ENCODE measurements around the gene MBNL2. TPM values are rescaled to one million over a fixed set of nuclear protein-coding genes. Genes with fewer than 3 reads are reported as not detected.

The MBNL2 gene
- polyA plus RNA-seq, 1 experiment, result 27.4 TPM

GRCh38 chr13:97182111-97182890, 39.8 kb upstream of the MBNL2 start:
- ChIA-PET CTCF (no interaction called here), POLR2A (no interaction called here)
- Histone ChIP-seq H3K4me3 (ENCODE audit: low read depth, low read length) (no peak overlapping the region), H3K27me3 (ENCODE audit: control insufficient read depth, insufficient read depth, low read length) (peaks cover 3% of the 10 kb centered on the region), H3K36me3 (ENCODE audit: control insufficient read depth, insufficient read depth, low read length) (no peaks in the 10 kb centered on the region)
- no peak for DNase-seq (ENCODE audit: low read depth)
- TF ChIP-seq, protein P1, sequence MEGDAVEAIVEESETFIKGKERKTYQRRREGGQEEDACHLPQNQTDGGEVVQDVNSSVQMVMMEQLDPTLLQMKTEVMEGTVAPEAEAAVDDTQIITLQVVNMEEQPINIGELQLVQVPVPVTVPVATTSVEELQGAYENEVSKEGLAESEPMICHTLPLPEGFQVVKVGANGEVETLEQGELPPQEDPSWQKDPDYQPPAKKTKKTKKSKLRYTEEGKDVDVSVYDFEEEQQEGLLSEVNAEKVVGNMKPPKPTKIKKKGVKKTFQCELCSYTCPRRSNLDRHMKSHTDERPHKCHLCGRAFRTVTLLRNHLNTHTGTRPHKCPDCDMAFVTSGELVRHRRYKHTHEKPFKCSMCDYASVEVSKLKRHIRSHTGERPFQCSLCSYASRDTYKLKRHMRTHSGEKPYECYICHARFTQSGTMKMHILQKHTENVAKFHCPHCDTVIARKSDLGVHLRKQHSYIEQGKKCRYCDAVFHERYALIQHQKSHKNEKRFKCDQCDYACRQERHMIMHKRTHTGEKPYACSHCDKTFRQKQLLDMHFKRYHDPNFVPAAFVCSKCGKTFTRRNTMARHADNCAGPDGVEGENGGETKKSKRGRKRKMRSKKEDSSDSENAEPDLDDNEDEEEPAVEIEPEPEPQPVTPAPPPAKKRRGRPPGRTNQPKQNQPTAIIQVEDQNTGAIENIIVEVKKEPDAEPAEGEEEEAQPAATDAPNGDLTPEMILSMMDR (IDR thresholded peaks at IDR 0.05; ENCODE audit: insufficient read depth, low read depth, low read length), result no peak

GRCh38 chr13:97185291-97185690, 36.8 kb upstream of the MBNL2 start:
- no peaks in the 10 kb centered on the region for H3K36me3 ChIP-seq (ENCODE audit: control insufficient read depth, insufficient read depth, low read length)
- ChIA-PET POLR2A (interaction anchor here (0.7 kb wide), 1 partner anchor 111 kb away, joined by 3 read pairs; no protein-coding TSS in a partner anchor), CTCF (no interaction called here)
- DNase-seq (ENCODE audit: low read depth), result no peak
- TF ChIP-seq, protein P1 (IDR thresholded peaks at IDR 0.05; ENCODE audit: insufficient read depth, low read depth, low read length), result no peak
- H3K27me3 ChIP-seq (ENCODE audit: control insufficient read depth, insufficient read depth, low read length), result peaks cover 3% of the 10 kb centered on the region
- no peak overlapping the region for H3K4me3 ChIP-seq (ENCODE audit: low read depth, low read length)

DNA sequence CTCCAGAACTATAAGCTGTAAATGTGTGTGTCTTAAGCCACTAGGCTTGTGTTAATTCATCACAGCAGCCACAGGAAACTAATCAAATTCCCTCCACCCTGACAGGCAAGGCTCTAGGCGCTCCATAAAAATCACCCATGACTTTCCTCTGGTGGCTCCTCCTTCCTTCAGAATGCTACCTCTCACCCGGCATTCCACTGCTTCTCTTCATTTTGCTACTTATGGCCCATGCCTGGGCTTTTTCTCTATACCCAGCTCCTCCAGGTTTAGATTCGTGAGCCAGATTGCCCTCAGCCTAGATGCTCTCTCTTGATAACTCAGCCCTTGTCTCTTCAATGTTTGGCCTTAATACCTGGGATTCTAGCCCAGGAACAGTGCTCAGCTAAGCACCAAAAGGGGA, 36.4 kb upstream of the MBNL2 start:
- Histone ChIP-seq H3K27me3 (ENCODE audit: control insufficient read depth, insufficient read depth, low read length) (peaks cover 3% of the 10 kb centered on the region), H3K36me3 (ENCODE audit: control insufficient read depth, insufficient read depth, low read length) (no peaks in the 10 kb centered on the region), H3K4me3 (ENCODE audit: low read depth, low read length) (no peak overlapping the region)
- DNase-seq (ENCODE audit: low read depth), result no peak
- TF ChIP-seq, protein P1 (IDR thresholded peaks at IDR 0.05; ENCODE audit: insufficient read depth, low read depth, low read length), result no peak
- ChIA-PET POLR2A (interaction anchor here (0.7 kb wide), 1 partner anchor 111 kb away, joined by 3 read pairs; no protein-coding TSS in a partner anchor), CTCF (interaction anchor here (1.3 kb wide), 1 partner anchor 14 kb away, joined by 3 read pairs; no protein-coding TSS in a partner anchor)

- no peak for DNase-seq (ENCODE audit: low read depth)
- peaks cover 2% of the 10 kb centered on the region for H3K27me3 ChIP-seq (ENCODE audit: control insufficient read depth, insufficient read depth, low read length)
- ChIA-PET POLR2A (no interaction called here), CTCF (no interaction called here)
- H3K4me3 ChIP-seq (ENCODE audit: low read depth, low read length), result no peak overlapping the region
- no peaks in the 10 kb centered on the region for H3K36me3 ChIP-seq (ENCODE audit: control insufficient read depth, insufficient read depth, low read length)
- TF ChIP-seq, protein P1 (IDR thresholded peaks at IDR 0.05; ENCODE audit: insufficient read depth, low read depth, low read length), result no peak
These were observed 33.9 kb upstream of the MBNL2 start for GRCh38 chr13:97188207-97188606.

GRCh38 chr13:97189928-97190327, 32.2 kb upstream of the MBNL2 start:
- H3K36me3 ChIP-seq (ENCODE audit: control insufficient read depth, insufficient read depth, low read length), result no peaks in the 10 kb centered on the region
- ChIA-PET POLR2A (no interaction called here), CTCF (no interaction called here)
- no peak for DNase-seq (ENCODE audit: low read depth)
- no peaks in the 10 kb centered on the region for H3K27me3 ChIP-seq (ENCODE audit: control insufficient read depth, insufficient read depth, low read length)
- H3K4me3 ChIP-seq (ENCODE audit: low read depth, low read length), result no peak overlapping the region
- TF ChIP-seq, protein P1 (IDR thresholded peaks at IDR 0.05; ENCODE audit: insufficient read depth, low read depth, low read length), result no peak
